Kidney epithelial cell (primary cell): Measurements from ENCODE around the gene STX3. TPM values are rescaled to one million over a fixed set of nuclear protein-coding genes. Genes with fewer than 3 reads are reported as not detected.

Experiments used
- DNase-seq: peaks from one replicate; pipeline ENCODE4 v3.0.0-alpha.2; 2010; ENCODE audit warnings: low read depth
- H3K27me3 ChIP-seq: 2 replicates; pipeline ENCODE4 v1.6.0; 2011; ENCODE audit warnings: low read length; ENCODE audit not compliant: control insufficient read depth, insufficient read depth
- H3K36me3 ChIP-seq: 2 replicates; pipeline ENCODE4 v1.5.1; 2011; ENCODE audit warnings: low read length; ENCODE audit not compliant: control insufficient read depth, insufficient read depth
- H3K4me3 ChIP-seq: 2 replicates; pipeline ENCODE4 v1.5.1; 2011; ENCODE audit warnings: low read depth, mild to moderate bottlenecking, control low read depth, low read length
- CTCF ChIP-seq: IDR thresholded peaks from 2 replicates; pipeline ENCODE4 v1.5.1; 2011; ENCODE audit warnings: mild to moderate bottlenecking, moderate library complexity, low read length, control low read depth, inconsistent platforms; ENCODE audit not compliant: insufficient read depth, poor library complexity, severe bottlenecking
- total RNA-seq: library from RNA; depleted of rRNA; stranded (reverse); fragments of >200 nt; gene quantifications from 2 replicates; pipeline ENCODE4 v1.2.3, GENCODE V29; 2015

STX3 gene
- total RNA-seq, 1 donor from 2014 or later = 73.5 TPM

GRCh38 chr11:59792507-59792906 lies 37.3 kb downstream of the STX3 start:
- DNase-seq = no peak
- TF ChIP-seq CTCF = no peak
- no peaks in the 10 kb centered on the region for H3K27me3 ChIP-seq
- no peak overlapping the region for H3K4me3 ChIP-seq
- peaks cover 6% of the 10 kb centered on the region for H3K36me3 ChIP-seq

GRCh38 chr11:59794417-59794816 lies 39.2 kb downstream of the STX3 start:
- Histone ChIP-seq H3K36me3 (peaks cover 6% of the 10 kb centered on the region), H3K27me3 (no peaks in the 10 kb centered on the region), H3K4me3 (no peak overlapping the region)
- DNase-seq = no peak
- no peak for TF ChIP-seq CTCF

- H3K27me3 ChIP-seq = no peaks in the 10 kb centered on the region
- no peak overlapping the region for H3K4me3 ChIP-seq
- peaks cover 1% of the 10 kb centered on the region for H3K36me3 ChIP-seq
- no peak for DNase-seq
- no peak for TF ChIP-seq CTCF
Measured at GRCh38 chr11:59800390-59801025, 45.3 kb downstream of the STX3 start.

- DNase-seq = no peak
- H3K36me3 ChIP-seq = peaks cover 2% of the 10 kb centered on the region
- H3K27me3 ChIP-seq = no peaks in the 10 kb centered on the region
- TF ChIP-seq CTCF = no peak
- no peak overlapping the region for H3K4me3 ChIP-seq
Measured at GRCh38 chr11:59801160-59801706, 46.1 kb downstream of the STX3 start.

- peak; percentile 14 for DNase-seq
- no peak overlapping the region for H3K4me3 ChIP-seq
- TF ChIP-seq CTCF = no peak
- no peaks in the 10 kb centered on the region for H3K27me3 ChIP-seq
- H3K36me3 ChIP-seq = peaks cover 5% of the 10 kb centered on the region
Measured at GRCh38 chr11:59801981-59802638, 46.9 kb downstream of the STX3 start.
